BE2C (cell line): Measurements from ENCODE around the gene ILKAP.

Source experiments
- DNase-seq: peaks from one replicate; pipeline ENCODE4 v3.0.0-alpha.2; 2020
- H3K27me3 ChIP-seq: fragments of 250-450 bp; sonication (Bioruptor Pico); 2 replicates; pipeline ENCODE4 v1.5.1; 2020; ENCODE audit warnings: mild to moderate bottlenecking
- H3K36me3 ChIP-seq: fragments of 250-450 bp; sonication (Bioruptor Pico); 2 replicates; pipeline ENCODE4 v1.5.1; 2020; ENCODE audit warnings: mild to moderate bottlenecking
- H3K4me1 ChIP-seq: fragments of 250-450 bp; sonication (Bioruptor Pico); 2 replicates; pipeline ENCODE4 v1.5.1; 2020
- H3K4me3 ChIP-seq: 2 replicates; pipeline ENCODE4 v1.5.1; 2011; ENCODE audit warnings: low read depth, low read length
- H3K9me3 ChIP-seq: fragments of 250-450 bp; sonication (Bioruptor Pico); 2 replicates; pipeline ENCODE4 v1.5.1; 2020
- CTCF ChIP-seq: IDR thresholded peaks from 2 replicates; pipeline ENCODE4 v1.5.1; 2012; ENCODE audit warnings: mild to moderate bottlenecking, low read depth, low read length

Gene ILKAP

GRCh38 chr2:238122287-238123217 lies 80.9 kb downstream of the ILKAP start:
- no peak overlapping the region for H3K4me3 ChIP-seq
- no peaks in the 10 kb centered on the region for H3K36me3 ChIP-seq
- no peaks in the 10 kb centered on the region for H3K9me3 ChIP-seq
- no peak for TF ChIP-seq CTCF
- H3K27me3 ChIP-seq = no peaks in the 10 kb centered on the region
- H3K4me1 ChIP-seq = no peaks in the 10 kb centered on the region
- DNase-seq = peak; percentile 11

GRCh38 chr2:238121511-238122286 lies 81.8 kb downstream of the ILKAP start:
- H3K9me3 ChIP-seq = no peaks in the 10 kb centered on the region
- no peak overlapping the region for H3K4me3 ChIP-seq
- no peak for TF ChIP-seq CTCF
- no peaks in the 10 kb centered on the region for H3K27me3 ChIP-seq
- H3K4me1 ChIP-seq = no peaks in the 10 kb centered on the region
- no peaks in the 10 kb centered on the region for H3K36me3 ChIP-seq
- DNase-seq = no peak

- H3K4me1 ChIP-seq = no peaks in the 10 kb centered on the region
- peak; percentile 58 for TF ChIP-seq CTCF
- H3K9me3 ChIP-seq = no peaks in the 10 kb centered on the region
- no peaks in the 10 kb centered on the region for H3K27me3 ChIP-seq
- peak; percentile 73 for DNase-seq
- H3K4me3 ChIP-seq = no peak overlapping the region
- no peaks in the 10 kb centered on the region for H3K36me3 ChIP-seq
Measured at GRCh38 chr2:238120463-238121298, 82.8 kb downstream of the ILKAP start.
